HG02678 (cell line): ENCODE data around the gene ACKR4.
"Not testable (repeated sequence)": the region's sequence is repeated elsewhere in the genome, so short reads cannot be mapped to it uniquely, and the experiment has no call there.

Experiments
- ATAC-seq: cut with Tn5 transposase; IDR thresholded peaks from one replicate; pipeline ENCODE4 v1.9.1; 2021; ENCODE audit warnings: mild to moderate bottlenecking, moderate library complexity; ENCODE audit not compliant: unreplicated experiment

Gene ACKR4

GRCh38 chr3:132596816-132597433 lies at the start of gene ACKR4:
Gene ACKR4 (plus strand): TSS chr3:132597270. CDS start chr3:132600398, 3,128 bp downstream.
- ATAC-seq: peak; percentile 54

- ATAC-seq: no peak
These were observed 47.9 kb upstream of the ACKR4 start for GRCh38 chr3:132549169-132549568.

- ATAC-seq: peak; percentile 77
These were observed 47.0 kb upstream of the ACKR4 start for GRCh38 chr3:132549890-132550578.

GRCh38 chr3:132550579-132551305 lies 46.3 kb upstream of the ACKR4 start:
- ATAC-seq: peak; percentile 9

- ATAC-seq: no peak
These were observed 43.2 kb upstream of the ACKR4 start for GRCh38 chr3:132553826-132554225.

GRCh38 chr3:132554437-132554836 lies 42.6 kb upstream of the ACKR4 start:
- ATAC-seq: no peak

- no peak for ATAC-seq
These were observed 41.6 kb upstream of the ACKR4 start for GRCh38 chr3:132555306-132556035.

GRCh38 chr3:132556036-132556386 lies 41.1 kb upstream of the ACKR4 start:
- not testable (repeated sequence) for ATAC-seq

- no peak for ATAC-seq
These were observed 40.4 kb upstream of the ACKR4 start for GRCh38 chr3:132556508-132557159.

- ATAC-seq: no peak
These were observed 36.1 kb upstream of the ACKR4 start for GRCh38 chr3:132561003-132561402.

- ATAC-seq: no peak
These were observed 33.5 kb upstream of the ACKR4 start for GRCh38 chr3:132563420-132564069.

GRCh38 chr3:132564070-132564465 lies 33.0 kb upstream of the ACKR4 start:
- ATAC-seq: no peak

GRCh38 chr3:132568422-132568821 lies 28.6 kb upstream of the ACKR4 start:
- ATAC-seq: no peak

- no peak for ATAC-seq
These were observed 27.9 kb upstream of the ACKR4 start for GRCh38 chr3:132569153-132569552.

GRCh38 chr3:132569580-132569979 lies 27.5 kb upstream of the ACKR4 start:
- ATAC-seq: no peak

GRCh38 chr3:132570016-132570415 lies 27.1 kb upstream of the ACKR4 start:
- ATAC-seq: no peak

GRCh38 chr3:132573797-132574211 lies 23.3 kb upstream of the ACKR4 start:
- ATAC-seq: no peak

- ATAC-seq: no peak
These were observed 9.7 kb upstream of the ACKR4 start for GRCh38 chr3:132587401-132587800.

- no peak for ATAC-seq
These were observed 4.9 kb upstream of the ACKR4 start for GRCh38 chr3:132592216-132592615.

- no peak for ATAC-seq
These were observed 3.7 kb upstream of the ACKR4 start for GRCh38 chr3:132593241-132593946.
